Prostate gland (tissue), 2 donors: ENCODE results near the gene ATP5F1D. TPM values are rescaled to one million over a fixed set of nuclear protein-coding genes. Genes with fewer than 3 reads are reported as not detected.

Source experiments
- DNase-seq: peaks from one replicate; pipeline ENCODE4 v3.0.0-alpha.2; 2019; ENCODE audit warnings: low spot score
- H3K27ac ChIP-seq, 2 donors: fragments of 200-600 bp; sonication (generic); 2 replicates each; pipeline ENCODE4 v1.5.1; 2017 to 2019
- H3K27me3 ChIP-seq: fragments of 200-600 bp; sonication (generic); replicated peaks from 2 replicates; pipeline ENCODE4 v1.5.1; 2019; ENCODE audit not compliant: insufficient read depth
- H3K36me3 ChIP-seq, 2 donors: fragments of 200-600 bp; sonication (generic); 1 replicate in 1 of 2; 2 replicates in 1 of 2; pipeline versions ENCODE4 v1.5.1 to v1.8.1; 2017 to 2019
- H3K4me1 ChIP-seq: fragments of 200-600 bp; sonication (generic); replicated peaks from 2 replicates; pipeline ENCODE4 v1.5.1; 2019
- H3K4me3 ChIP-seq, 2 donors: fragments of 200-600 bp; sonication (generic); 2 replicates each; pipeline ENCODE4 v1.5.1; 2017 to 2019
- H3K9me3 ChIP-seq: fragments of 200-600 bp; sonication (generic); 2 replicates; pipeline ENCODE4 v1.5.1; 2017
- POLR2A ChIP-seq: fragments of 450-650 bp; IDR thresholded peaks from one replicate; pipeline ENCODE4 v1.6.1; 2016; ENCODE audit warnings: antibody characterized with exemption, mild to moderate bottlenecking
- POLR2AphosphoS5 ChIP-seq: sonication (generic); formaldehyde crosslinking; IDR thresholded peaks from one replicate; pipeline ENCODE4 v1.6.1; 2017; ENCODE audit warnings: antibody characterized with exemption
- WGBS: methylation state at CpG from one replicate; pipeline ENCODE4 v1.1.5; 2018; 5-methylcytosine and 5-hydroxymethylcytosine counted together
- intact Hi-C: fragments of 100-400 bp; cut with DNase I; formaldehyde crosslinking; loops from one replicate; pipeline ENCODE4 v1.14.2; 2022
- total RNA-seq, 2 donors: library from RNA; depleted of rRNA; stranded (reverse); fragments of >200 nt; gene quantifications; one replicate each; pipeline ENCODE4 v1.1.0, GENCODE V29; 2016
- TF ChIP-seq, protein P1 (sequence below), 4 experiments: fragments of 200-600 bp in 2 of 4; fragments of 450-650 bp in 2 of 4; sonication (generic) in 2 of 4; IDR thresholded peaks; 1 replicate in 3 of 4; 2 replicates in 1 of 4; pipeline ENCODE4 v1.5.1; 2016 to 2019; ENCODE audit warnings: antibody characterized with exemption in 4 of 4, mild to moderate bottlenecking in 2 of 4, moderate library complexity in 2 of 4

The ATP5F1D gene
- total RNA-seq, 2 donors from 2014 or later, result 109 to 151 TPM

DNA sequence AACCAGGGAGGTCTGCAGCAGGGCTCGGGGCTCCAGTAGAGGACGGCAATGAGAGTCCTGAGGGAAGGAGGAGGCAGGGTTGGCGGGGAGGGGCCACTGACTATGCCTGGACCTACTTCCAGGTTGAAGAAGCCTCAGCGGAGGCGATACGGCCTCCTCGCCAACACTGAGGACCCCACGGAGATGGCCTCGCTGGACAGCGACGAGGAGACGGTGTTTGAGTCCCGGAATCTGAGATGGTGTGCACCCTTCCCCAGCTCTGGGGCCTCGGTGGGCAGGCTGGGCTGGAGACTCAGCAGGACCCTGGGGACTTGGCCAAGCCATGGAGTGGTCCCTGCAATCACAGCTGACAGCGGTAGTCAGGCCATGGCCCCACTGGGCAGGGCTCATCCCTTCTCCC, 35.5 kb downstream of the ATP5F1D start:
- WGBS, result 92% methylated on average over 15 of the region's 15 CpGs
- H3K36me3 ChIP-seq, result peaks cover 9 to 22% of the 10 kb centered on the region in 2 donors

GRCh38 chr19:1278074-1278473, 36.5 kb downstream of the ATP5F1D start:
- intact Hi-C loops, result loop anchor here (5.0 to 10.0 kb wide), 4 partner anchors 79 to 224 kb away; partner anchors contain the start of genes DAZAP1, GAMT and RPS15
- Histone ChIP-seq H3K27ac (no peak overlapping the region), H3K27me3 (no peaks in the 10 kb centered on the region), H3K9me3 (no peaks in the 10 kb centered on the region), H3K4me1 (peaks cover 27% of the 10 kb centered on the region), H3K36me3 (peaks cover 9 to 14% of the 10 kb centered on the region in 2 donors), H3K4me3 (no peak overlapping the region)
- WGBS, result 86% methylated on average over 12 of the region's 12 CpGs
- DNase-seq, result no peak
- TF ChIP-seq POLR2AphosphoS5 (no peak), POLR2A (no peak)
- TF ChIP-seq, protein P1, sequence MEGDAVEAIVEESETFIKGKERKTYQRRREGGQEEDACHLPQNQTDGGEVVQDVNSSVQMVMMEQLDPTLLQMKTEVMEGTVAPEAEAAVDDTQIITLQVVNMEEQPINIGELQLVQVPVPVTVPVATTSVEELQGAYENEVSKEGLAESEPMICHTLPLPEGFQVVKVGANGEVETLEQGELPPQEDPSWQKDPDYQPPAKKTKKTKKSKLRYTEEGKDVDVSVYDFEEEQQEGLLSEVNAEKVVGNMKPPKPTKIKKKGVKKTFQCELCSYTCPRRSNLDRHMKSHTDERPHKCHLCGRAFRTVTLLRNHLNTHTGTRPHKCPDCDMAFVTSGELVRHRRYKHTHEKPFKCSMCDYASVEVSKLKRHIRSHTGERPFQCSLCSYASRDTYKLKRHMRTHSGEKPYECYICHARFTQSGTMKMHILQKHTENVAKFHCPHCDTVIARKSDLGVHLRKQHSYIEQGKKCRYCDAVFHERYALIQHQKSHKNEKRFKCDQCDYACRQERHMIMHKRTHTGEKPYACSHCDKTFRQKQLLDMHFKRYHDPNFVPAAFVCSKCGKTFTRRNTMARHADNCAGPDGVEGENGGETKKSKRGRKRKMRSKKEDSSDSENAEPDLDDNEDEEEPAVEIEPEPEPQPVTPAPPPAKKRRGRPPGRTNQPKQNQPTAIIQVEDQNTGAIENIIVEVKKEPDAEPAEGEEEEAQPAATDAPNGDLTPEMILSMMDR (IDR thresholded peaks at IDR 0.05), result no peak

More for the DNA sequence above, 35.5 kb downstream of the ATP5F1D start:
- intact Hi-C loops, result loop anchor here (5.0 to 10.0 kb wide), 4 partner anchors 80 to 225 kb away; partner anchors contain the start of genes DAZAP1, GAMT and RPS15
- TF ChIP-seq, protein P1 (IDR thresholded peaks at IDR 0.05), result no peak
- TF ChIP-seq POLR2AphosphoS5, result no peak
- TF ChIP-seq POLR2A, result no peak
- Histone ChIP-seq H3K27ac (no peak overlapping the region), H3K27me3 (no peaks in the 10 kb centered on the region), H3K4me1 (peaks cover 37% of the 10 kb centered on the region), H3K9me3 (no peaks in the 10 kb centered on the region), H3K4me3 (no peak overlapping the region)
- no peak for DNase-seq

DNA sequence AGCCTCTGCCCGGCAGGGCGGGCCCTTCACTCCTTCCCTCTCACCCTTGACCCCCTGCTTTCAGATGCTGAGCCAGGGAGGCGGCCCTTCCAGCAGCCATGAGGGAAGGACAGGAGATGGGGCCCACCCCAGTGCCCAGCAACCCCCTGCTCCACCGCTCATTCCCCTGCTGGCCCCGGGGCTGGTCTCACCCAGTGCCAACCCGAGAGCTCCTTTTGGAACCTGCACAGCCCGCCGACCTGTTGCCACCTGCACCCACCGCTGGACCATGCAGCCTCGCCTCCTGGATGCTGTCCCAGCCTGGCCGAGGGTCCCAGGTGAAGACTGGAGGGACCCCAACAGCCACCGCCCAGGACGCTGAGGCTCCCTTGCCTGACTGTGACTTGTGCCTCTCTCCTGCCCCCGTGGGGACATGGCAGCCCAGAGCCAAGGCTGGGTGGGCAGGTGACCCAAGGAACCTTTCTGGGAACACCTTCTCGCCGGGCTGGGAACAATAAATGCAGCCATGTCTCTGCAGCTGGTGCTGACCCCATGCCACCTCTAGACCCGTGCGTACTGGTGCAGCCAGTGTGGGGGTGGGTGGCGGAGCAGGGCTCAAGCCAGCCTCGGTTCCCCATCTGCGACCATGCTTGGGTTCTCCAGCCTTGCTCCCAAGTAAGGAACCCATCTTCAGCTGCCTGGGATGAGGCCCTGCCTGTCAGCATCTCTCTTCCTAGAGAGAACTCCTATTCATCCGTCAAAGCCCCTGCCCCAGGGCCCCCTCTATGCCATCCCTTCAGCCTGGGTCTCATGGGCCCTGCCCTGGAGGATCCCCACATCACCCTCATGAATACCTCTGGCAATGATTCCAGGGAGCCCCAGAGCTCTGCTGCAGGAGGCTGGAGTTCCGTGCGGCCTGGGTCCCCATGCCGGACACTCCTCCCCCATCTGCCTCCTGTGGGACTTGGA, 37.4 kb downstream of the ATP5F1D start:
- H3K4me3 ChIP-seq, result no peak overlapping the region
- 89% methylated on average over 23 of the region's 25 CpGs for WGBS
- peaks cover 20% of the 10 kb centered on the region for H3K4me1 ChIP-seq
- H3K27ac ChIP-seq, result no peak overlapping the region
- H3K27me3 ChIP-seq, result no peaks in the 10 kb centered on the region
- DNase-seq, result no peak
- intact Hi-C loops, result loop anchor here (5.0 to 10.0 kb wide), 4 partner anchors 78 to 223 kb away; partner anchors contain the start of genes DAZAP1, GAMT and RPS15
- TF ChIP-seq POLR2A (no peak), POLR2AphosphoS5 (no peak)
- TF ChIP-seq, protein P1 (IDR thresholded peaks at IDR 0.05), result no peak
- H3K36me3 ChIP-seq, result peaks cover 7 to 8% of the 10 kb centered on the region in 2 donors
- H3K9me3 ChIP-seq, result no peaks in the 10 kb centered on the region

- no peak overlapping the region for H3K27ac ChIP-seq
Observed at GRCh38 chr19:1279782-1280341, 38.3 kb downstream of the ATP5F1D start.

More at GRCh38 chr19:1279782-1280341, 38.3 kb downstream of the ATP5F1D start:
- H3K4me3 ChIP-seq, result no peak overlapping the region
- peak; percentile 72 for DNase-seq
- WGBS, result 32% methylated on average over 9 of the region's 10 CpGs
- no peaks in the 10 kb centered on the region for H3K36me3 ChIP-seq
- intact Hi-C loops, result loop anchor here (5.0 to 10.0 kb wide), 4 partner anchors 77 to 222 kb away; partner anchors contain the start of genes DAZAP1, GAMT and RPS15
- H3K27me3 ChIP-seq, result no peaks in the 10 kb centered on the region
- TF ChIP-seq POLR2A, result no peak
- TF ChIP-seq, protein P1 (IDR thresholded peaks at IDR 0.05), result peak; percentile 88 to 97 (median 94)
- peak; percentile 48 for TF ChIP-seq POLR2AphosphoS5
- peaks cover 11% of the 10 kb centered on the region for H3K4me1 ChIP-seq
- H3K9me3 ChIP-seq, result no peaks in the 10 kb centered on the region
